Mesendoderm (in vitro differentiated cells): ENCODE results near the gene FTCD.

Source experiments
- DNase-seq: peaks from one replicate; pipeline ENCODE4 v3.0.0; 2013
- H2AK5ac ChIP-seq: 2 replicates; pipeline ENCODE4 v1.6.1; 2013; ENCODE audit warnings: low read length, inconsistent platforms
- H2BK120ac ChIP-seq: 2 replicates; pipeline ENCODE4 v1.6.1; 2013; ENCODE audit warnings: low read depth, mild to moderate bottlenecking, low read length, moderate library complexity, mixed read lengths
- H2BK15ac ChIP-seq: replicated peaks from 2 replicates; pipeline ENCODE4 v1.6.1; 2013; ENCODE audit warnings: low read depth, mild to moderate bottlenecking, moderate library complexity
- H2BK5ac ChIP-seq: 2 replicates; pipeline ENCODE4 v1.6.1; 2013; ENCODE audit warnings: low read length, inconsistent platforms
- H3K18ac ChIP-seq: 2 replicates; pipeline ENCODE4 v1.6.1; 2013; ENCODE audit warnings: mild to moderate bottlenecking, low read length, mixed read lengths
- H3K23ac ChIP-seq: one replicate; pipeline ENCODE4 v1.6.1; 2013; ENCODE audit warnings: low read length
- H3K27ac ChIP-seq: 2 replicates; pipeline ENCODE4 v1.5.1; 2013; ENCODE audit warnings: low read depth, mild to moderate bottlenecking, inconsistent platforms, low read length, moderate library complexity
- H3K27me3 ChIP-seq: 2 replicates; pipeline ENCODE4 v1.6.1; 2013; ENCODE audit warnings: low read length, control low read depth, mild to moderate bottlenecking, inconsistent platforms; ENCODE audit not compliant: insufficient read depth, poor library complexity
- H3K36me3 ChIP-seq: 2 replicates; pipeline ENCODE4 v1.6.1; 2013; ENCODE audit warnings: low read length, inconsistent platforms; ENCODE audit not compliant: control insufficient read depth, insufficient read depth
- H3K4ac ChIP-seq: one replicate; pipeline ENCODE4 v1.6.1; 2013; ENCODE audit warnings: low read depth, mild to moderate bottlenecking, low read length, moderate library complexity
- H3K4me1 ChIP-seq: 2 replicates; pipeline ENCODE4 v1.6.1; 2013; ENCODE audit warnings: low read depth, low read length, inconsistent platforms; ENCODE audit not compliant: control insufficient read depth
- H3K4me2 ChIP-seq: 2 replicates; pipeline ENCODE4 v1.6.1; 2013; ENCODE audit warnings: low read length
- H3K4me3 ChIP-seq: 2 replicates; pipeline ENCODE4 v1.5.1; 2013; ENCODE audit warnings: mild to moderate bottlenecking, low read length
- H3K56ac ChIP-seq: one replicate; pipeline ENCODE4 v1.6.1; 2013; ENCODE audit warnings: low read length
- H3K79me1 ChIP-seq: 2 replicates; pipeline ENCODE4 v1.6.1; 2013; ENCODE audit warnings: low read length, inconsistent platforms
- H3K79me2 ChIP-seq: 2 replicates; pipeline ENCODE4 v1.6.1; 2013; ENCODE audit warnings: mild to moderate bottlenecking, low read length; ENCODE audit not compliant: control insufficient read depth, insufficient read depth
- H3K9ac ChIP-seq: 2 replicates; pipeline ENCODE4 v1.6.1; 2013; ENCODE audit warnings: low read length, inconsistent platforms
- H4K5ac ChIP-seq: one replicate; pipeline ENCODE4 v1.6.1; 2013; ENCODE audit warnings: low read length
- H4K8ac ChIP-seq: one replicate; pipeline ENCODE4 v1.6.1; 2013; ENCODE audit warnings: low read depth, mild to moderate bottlenecking, control low read depth, low read length, moderate library complexity
- WGBS: extraction: QIAGEN DNeasy Blood & Tissue Kit; methylation state at CpG from one replicate; pipeline ENCODE4 v1.1.7; 2013; ENCODE audit warnings: low lambda C conversion rate, missing lambda C conversion rate; ENCODE audit not compliant: insufficient coverage; ENCODE audit errors: extremely low coverage; 5-methylcytosine and 5-hydroxymethylcytosine counted together

FTCD gene

GRCh38 chr21:46128933-46129571 lies 26.3 kb downstream of the FTCD start:
- H3K56ac ChIP-seq: no peak overlapping the region
- H3K79me1 ChIP-seq: no peaks in the 10 kb centered on the region
- no peak overlapping the region for H3K9ac ChIP-seq
- no peak overlapping the region for H3K4ac ChIP-seq
- WGBS: no CpG with 5 or more reads among the region's 45 CpGs
- H4K5ac ChIP-seq: no peak overlapping the region
- H3K4me1 ChIP-seq: no peaks in the 10 kb centered on the region
- no peaks in the 10 kb centered on the region for H3K27me3 ChIP-seq
- H2BK120ac ChIP-seq: no peak overlapping the region
- no peak overlapping the region for H3K18ac ChIP-seq
- H2BK5ac ChIP-seq: no peak overlapping the region
- no peak overlapping the region for H3K23ac ChIP-seq
- H2AK5ac ChIP-seq: no peak overlapping the region
- H3K27ac ChIP-seq: no peak overlapping the region
- no peak overlapping the region for H3K4me3 ChIP-seq
- DNase-seq: no peak
- no peaks in the 10 kb centered on the region for H3K79me2 ChIP-seq
- H4K8ac ChIP-seq: no peak overlapping the region
- H3K36me3 ChIP-seq: peaks cover 4% of the 10 kb centered on the region
- no peak overlapping the region for H3K4me2 ChIP-seq
- no peak overlapping the region for H2BK15ac ChIP-seq

DNA sequence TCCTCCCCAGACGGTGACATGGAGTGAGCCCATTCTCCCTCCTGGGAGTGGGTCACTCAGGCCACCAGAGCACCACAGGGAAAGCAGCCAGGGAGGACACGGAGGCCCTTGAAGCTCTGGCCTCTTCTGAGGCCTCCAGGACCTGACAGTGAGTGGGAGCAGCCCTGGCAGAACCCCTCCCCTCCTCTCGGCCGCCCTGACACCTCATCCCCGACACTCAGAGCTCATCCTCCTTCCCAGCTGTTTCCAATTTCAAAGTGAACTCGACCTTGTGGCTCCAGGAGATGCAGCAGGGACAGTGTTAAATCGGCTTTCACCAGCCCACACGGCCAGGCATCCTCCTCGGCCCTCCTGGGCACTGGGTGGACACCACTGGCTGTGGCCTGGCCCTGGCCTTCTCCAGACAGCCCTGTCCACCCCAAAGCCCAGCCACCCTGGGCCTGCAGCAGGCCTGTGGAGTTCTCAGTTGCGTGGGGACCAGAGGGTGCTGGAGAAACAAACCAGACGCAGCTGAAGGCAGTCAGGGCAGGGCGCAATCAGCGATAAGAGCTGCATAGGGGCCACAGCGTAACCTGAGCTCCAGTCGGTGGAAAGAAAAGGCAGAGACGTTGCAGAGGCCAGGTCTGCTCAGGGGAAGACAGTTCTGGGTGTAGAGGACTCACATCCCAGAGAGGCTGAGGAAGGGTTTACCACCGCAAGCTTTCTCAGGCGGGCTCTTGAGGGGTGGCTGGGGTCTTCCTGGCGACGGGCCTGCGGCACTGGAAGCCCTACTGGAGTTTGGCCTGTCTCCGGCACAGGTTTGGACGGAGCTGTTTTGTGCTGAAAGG lies 27.1 kb downstream of the FTCD start:
- Histone ChIP-seq H2BK15ac (no peak overlapping the region), H3K23ac (no peak overlapping the region), H3K9ac (no peak overlapping the region), H3K79me2 (no peaks in the 10 kb centered on the region), H3K4me1 (no peaks in the 10 kb centered on the region), H3K4me2 (no peak overlapping the region), H3K27me3 (no peaks in the 10 kb centered on the region), H2BK5ac (no peak overlapping the region), H2BK120ac (no peak overlapping the region), H3K79me1 (no peaks in the 10 kb centered on the region), H3K36me3 (peaks cover 4% of the 10 kb centered on the region), H3K27ac (no peak overlapping the region), H3K56ac (no peak overlapping the region), H3K18ac (no peak overlapping the region), H2AK5ac (no peak overlapping the region), H3K4ac (no peak overlapping the region), H4K8ac (no peak overlapping the region), H4K5ac (no peak overlapping the region), H3K4me3 (no peak overlapping the region)
- no peak for DNase-seq
- WGBS: no CpG with 5 or more reads among the region's 23 CpGs

- Histone ChIP-seq H3K27ac (no peak overlapping the region), H2BK120ac (no peak overlapping the region), H4K8ac (no peak overlapping the region), H3K9ac (no peak overlapping the region), H3K36me3 (peaks cover 4% of the 10 kb centered on the region), H3K4ac (no peak overlapping the region), H3K27me3 (no peaks in the 10 kb centered on the region), H3K56ac (no peak overlapping the region), H4K5ac (no peak overlapping the region), H2AK5ac (no peak overlapping the region), H3K4me3 (no peak overlapping the region), H2BK15ac (no peak overlapping the region), H2BK5ac (no peak overlapping the region), H3K18ac (no peak overlapping the region), H3K23ac (no peak overlapping the region), H3K4me2 (no peak overlapping the region), H3K4me1 (no peaks in the 10 kb centered on the region), H3K79me2 (no peaks in the 10 kb centered on the region), H3K79me1 (no peaks in the 10 kb centered on the region)
- no peak for DNase-seq
- no CpG with 5 or more reads among the region's 40 CpGs for WGBS
Observed at GRCh38 chr21:46127239-46128105, 27.9 kb downstream of the FTCD start.

GRCh38 chr21:46126309-46127238 lies 28.8 kb downstream of the FTCD start:
- H2AK5ac ChIP-seq: no peak overlapping the region
- H3K27ac ChIP-seq: no peak overlapping the region
- no peak overlapping the region for H4K8ac ChIP-seq
- H3K79me2 ChIP-seq: no peaks in the 10 kb centered on the region
- no peak overlapping the region for H2BK120ac ChIP-seq
- no peak overlapping the region for H3K4me3 ChIP-seq
- no peak overlapping the region for H4K5ac ChIP-seq
- no CpG with 5 or more reads among the region's 32 CpGs for WGBS
- no peak overlapping the region for H3K9ac ChIP-seq
- no peak overlapping the region for H3K18ac ChIP-seq
- H3K4me2 ChIP-seq: no peak overlapping the region
- no peak overlapping the region for H3K23ac ChIP-seq
- no peak overlapping the region for H2BK5ac ChIP-seq
- no peaks in the 10 kb centered on the region for H3K27me3 ChIP-seq
- no peak overlapping the region for H3K4ac ChIP-seq
- DNase-seq: no peak
- H3K56ac ChIP-seq: no peak overlapping the region
- H2BK15ac ChIP-seq: no peak overlapping the region
- H3K79me1 ChIP-seq: no peaks in the 10 kb centered on the region
- H3K4me1 ChIP-seq: no peaks in the 10 kb centered on the region
- H3K36me3 ChIP-seq: peaks cover 9% of the 10 kb centered on the region

GRCh38 chr21:46125846-46126301 lies 29.5 kb downstream of the FTCD start:
- Histone ChIP-seq H2BK15ac (no peak overlapping the region), H3K4me3 (no peak overlapping the region), H3K18ac (no peak overlapping the region), H4K5ac (no peak overlapping the region), H3K79me2 (no peaks in the 10 kb centered on the region), H3K27me3 (no peaks in the 10 kb centered on the region), H3K4me2 (no peak overlapping the region), H3K56ac (no peak overlapping the region), H3K79me1 (no peaks in the 10 kb centered on the region), H2BK5ac (no peak overlapping the region), H3K27ac (no peak overlapping the region), H3K23ac (no peak overlapping the region), H3K4ac (no peak overlapping the region), H3K4me1 (no peaks in the 10 kb centered on the region), H2AK5ac (no peak overlapping the region), H4K8ac (no peak overlapping the region), H3K36me3 (peaks cover 10% of the 10 kb centered on the region), H2BK120ac (no peak overlapping the region), H3K9ac (no peak overlapping the region)
- no CpG with 5 or more reads among the region's 47 CpGs for WGBS
- DNase-seq: no peak
